ENCODE measurements around the gene PLD5.

GRCh38 chr1:242184955-242185354 is 339.5 kb downstream of the PLD5 start:
- TF ChIP-seq EZH2phosphoT487 (IDR thresholded peaks at IDR 0.05; ENCODE audit: low read length) (no peak), CTCF (IDR thresholded peaks at IDR 0.05; ENCODE audit: low read length) (no peak), EZH2 (optimal IDR thresholded peaks at IDR 0.05; ENCODE audit: low read depth, low read length) (no peak)

All from MM.1S (cell line).